ENCODE measurements around the gene TMEM256.
A peak's percentile ranks its signal among the peaks of the same experiment; 100 is the strongest.

DNA sequence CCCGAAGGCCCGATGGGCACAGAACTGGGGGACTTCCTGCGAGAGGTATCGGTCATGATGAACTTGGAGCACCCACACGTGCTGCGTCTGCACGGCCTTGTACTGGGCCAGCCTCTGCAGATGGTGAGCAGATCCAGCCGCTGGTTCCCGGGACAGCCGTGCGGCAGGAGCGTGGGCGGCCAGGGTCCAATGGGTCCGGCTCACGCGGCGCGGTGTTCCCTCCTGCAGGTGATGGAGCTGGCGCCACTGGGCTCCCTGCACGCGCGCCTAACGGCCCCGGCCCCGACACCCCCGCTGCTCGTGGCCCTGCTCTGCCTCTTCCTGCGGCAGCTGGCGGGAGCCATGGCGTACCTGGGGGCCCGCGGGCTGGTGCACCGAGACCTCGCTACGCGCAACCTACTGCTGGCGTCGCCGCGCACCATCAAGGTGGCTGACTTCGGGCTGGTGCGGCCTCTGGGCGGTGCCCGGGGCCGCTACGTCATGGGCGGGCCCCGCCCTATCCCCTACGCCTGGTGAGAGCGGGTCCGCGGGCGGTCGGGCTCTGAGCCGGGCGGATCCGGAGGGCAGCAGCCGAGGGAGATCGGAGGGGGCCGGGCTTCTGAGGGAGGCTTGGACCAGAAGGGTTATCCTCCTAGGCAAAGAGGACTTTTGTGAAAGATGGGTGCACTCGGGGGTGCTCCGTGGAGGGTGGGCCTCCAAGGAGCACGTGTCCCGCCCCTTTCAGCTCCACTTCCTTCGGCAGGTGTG, 20.0 kb downstream of the TMEM256 start:
- TF ChIP-seq POLR2A (IDR thresholded peaks at IDR 0.05; ENCODE audit: low read depth, low read length) (peak; percentile 6), CTCF (IDR thresholded peaks at IDR 0.05; ENCODE audit: extremely low read depth in 1 of 2, insufficient read depth in 1 of 2, low read depth in 1 of 2, low read length in 2 of 2) (no peak), POLR2AphosphoS5 (IDR thresholded peaks at IDR 0.05; ENCODE audit: insufficient read depth, low read depth, low read length) (no peak), EZH2 (IDR thresholded peaks at IDR 0.05; ENCODE audit: borderline replicate concordance, low read depth, low read length, severe bottlenecking) (no peak), MAX (IDR thresholded peaks at IDR 0.05; ENCODE audit: insufficient read depth, insufficient read length) (no peak), JUN (IDR thresholded peaks at IDR 0.05; ENCODE audit: borderline replicate concordance, insufficient read depth, insufficient read length, low read depth) (no peak), MYC (IDR thresholded peaks at IDR 0.05; ENCODE audit: low read depth, low read length) (no peak)

Data from endothelial cell of umbilical vein (primary cell).